Measurements from ENCODE around the gene HOPX. TPM values are rescaled to one million over a fixed set of nuclear protein-coding genes. Genes with fewer than 3 reads are reported as not detected.

The HOPX gene
- total RNA-seq, 2 donors from 2014 or later = 12.2 to 117 TPM

- Histone ChIP-seq H3K4me1 (replicated peaks) (peaks cover 8% of the 10 kb centered on the region), H3K27me3 (replicated peaks; ENCODE audit: insufficient read depth) (no peaks in the 10 kb centered on the region), H3K36me3 (no peaks in the 10 kb centered on the region), H3K4me3 (no peak overlapping the region), H3K27ac (no peak overlapping the region), H3K9me3 (no peaks in the 10 kb centered on the region)
- no peak for DNase-seq (ENCODE audit: low spot score)
- WGBS = 66% methylated on average over 3 of the region's 3 CpGs
- TF ChIP-seq POLR2A (IDR thresholded peaks at IDR 0.05) (no peak), CTCF (IDR thresholded peaks at IDR 0.05) (no peak), POLR2AphosphoS5 (IDR thresholded peaks at IDR 0.05) (no peak)
- intact Hi-C loops (cut with DNase I) = loop anchor here (5.0 kb wide), 3 partner anchors 70 to 145 kb away; no protein-coding TSS in a partner anchor
Measured at GRCh38 chr4:56657128-56657527, 24.0 kb downstream of the HOPX start.

- no peak for TF ChIP-seq POLR2A (IDR thresholded peaks at IDR 0.05)
- peak in 2 of 4 experiments; percentile 17 to 31 for TF ChIP-seq CTCF (IDR thresholded peaks at IDR 0.05)
- no peak for TF ChIP-seq POLR2AphosphoS5 (IDR thresholded peaks at IDR 0.05)
- H3K9me3 ChIP-seq = no peaks in the 10 kb centered on the region
- intact Hi-C loops (cut with DNase I) = loop anchor here (5.0 kb wide), 3 partner anchors 71 to 146 kb away; no protein-coding TSS in a partner anchor
- no peaks in the 10 kb centered on the region for H3K27me3 ChIP-seq (replicated peaks; ENCODE audit: insufficient read depth)
- peak overlapping the region; percentile 39 to 47 for H3K4me3 ChIP-seq
- peaks cover 8% of the 10 kb centered on the region for H3K4me1 ChIP-seq (replicated peaks)
- peak overlapping the region; percentile 65 to 66 for H3K27ac ChIP-seq
- 2% methylated on average over 19 of the region's 19 CpGs for WGBS
- DNase-seq (ENCODE audit: low spot score) = no peak
- no peaks in the 10 kb centered on the region for H3K36me3 ChIP-seq
Measured at GRCh38 chr4:56656346-56656643, 24.8 kb downstream of the HOPX start.

- Histone ChIP-seq H3K4me3 (peak overlapping the region; percentile 39 to 47), H3K36me3 (no peaks in the 10 kb centered on the region), H3K9me3 (no peaks in the 10 kb centered on the region), H3K4me1 (replicated peaks) (peaks cover 8% of the 10 kb centered on the region), H3K27me3 (replicated peaks; ENCODE audit: insufficient read depth) (no peaks in the 10 kb centered on the region), H3K27ac (peak overlapping the region; percentile 65 to 66)
- no peak for TF ChIP-seq POLR2A (IDR thresholded peaks at IDR 0.05)
- TF ChIP-seq POLR2AphosphoS5 (IDR thresholded peaks at IDR 0.05) = no peak
- TF ChIP-seq CTCF (IDR thresholded peaks at IDR 0.05) = no peak
- intact Hi-C loops (cut with DNase I) = loop anchor here (5.0 kb wide), 3 partner anchors 72 to 147 kb away; no protein-coding TSS in a partner anchor
- under 1% methylated on average over 45 of the region's 79 CpGs for WGBS
- no peak for DNase-seq (ENCODE audit: low spot score)
Measured at GRCh38 chr4:56655627-56656345, 25.3 kb downstream of the HOPX start.

DNA sequence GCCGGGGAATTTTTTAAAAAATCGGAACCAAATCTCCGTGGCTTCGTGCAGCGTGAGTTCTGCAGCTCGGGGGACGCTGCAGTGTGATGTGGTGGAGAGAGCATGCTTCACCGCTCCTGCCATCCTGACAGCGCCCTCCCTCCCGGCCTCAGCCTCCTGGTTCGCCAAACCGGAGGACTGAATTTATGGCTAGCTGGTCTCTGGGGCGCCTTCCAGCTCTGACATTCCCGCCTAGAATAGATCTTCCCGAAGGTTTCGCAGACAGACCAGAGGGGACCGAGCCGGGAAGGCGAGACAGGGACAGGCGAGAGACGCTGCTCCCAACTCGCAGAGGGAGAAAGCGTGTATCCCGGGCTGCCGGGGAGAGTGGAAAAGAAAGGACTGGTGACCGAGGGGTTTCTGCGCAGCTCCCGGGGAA lies 25.9 kb downstream of the HOPX start:
- WGBS = under 1% methylated on average over 27 of the region's 28 CpGs
- no peaks in the 10 kb centered on the region for H3K27me3 ChIP-seq (replicated peaks; ENCODE audit: insufficient read depth)
- TF ChIP-seq POLR2AphosphoS5 (IDR thresholded peaks at IDR 0.05) (no peak), POLR2A (IDR thresholded peaks at IDR 0.05) (no peak), CTCF (IDR thresholded peaks at IDR 0.05) (no peak)
- H3K9me3 ChIP-seq = no peaks in the 10 kb centered on the region
- peaks cover 8% of the 10 kb centered on the region for H3K4me1 ChIP-seq (replicated peaks)
- H3K27ac ChIP-seq = peak overlapping the region; percentile 65 to 66
- H3K36me3 ChIP-seq = no peaks in the 10 kb centered on the region
- intact Hi-C loops (cut with DNase I) = loop anchor here (5.0 kb wide), 3 partner anchors 72 to 147 kb away; no protein-coding TSS in a partner anchor
- DNase-seq (ENCODE audit: low spot score) = no peak
- H3K4me3 ChIP-seq = peak overlapping the region; percentile 39 to 47

DNA sequence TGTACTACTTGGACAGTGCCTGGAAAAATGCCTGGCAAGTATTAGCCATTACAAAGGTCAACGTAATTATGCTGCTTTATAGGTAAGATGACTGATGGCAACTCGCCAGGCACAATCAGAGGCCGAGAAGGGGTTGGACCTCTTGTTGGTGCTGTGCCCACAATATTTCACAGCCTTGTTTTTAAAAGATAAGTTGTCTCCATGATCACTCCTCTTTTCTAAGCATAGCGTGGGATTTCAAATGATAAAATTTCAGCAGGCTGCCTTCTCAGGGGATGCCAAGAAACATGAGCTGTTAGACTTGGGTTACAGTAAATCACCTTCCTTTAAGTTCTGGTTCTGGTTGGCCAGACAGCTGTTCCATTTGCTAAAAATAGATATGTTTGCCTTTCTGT lies 26.9 kb downstream of the HOPX start:
- Histone ChIP-seq H3K4me1 (replicated peaks) (peaks cover 8% of the 10 kb centered on the region), H3K27me3 (replicated peaks; ENCODE audit: insufficient read depth) (no peaks in the 10 kb centered on the region), H3K36me3 (no peaks in the 10 kb centered on the region), H3K4me3 (no peak overlapping the region), H3K9me3 (no peaks in the 10 kb centered on the region), H3K27ac (peak overlapping the region in 1 of 2 donors; percentile 10)
- DNase-seq (ENCODE audit: low spot score) = no peak
- WGBS = 18% methylated on average over 4 of the region's 4 CpGs
- no peak for TF ChIP-seq CTCF (IDR thresholded peaks at IDR 0.05)
- no peak for TF ChIP-seq POLR2A (IDR thresholded peaks at IDR 0.05)
- TF ChIP-seq POLR2AphosphoS5 (IDR thresholded peaks at IDR 0.05) = no peak
- intact Hi-C loops (cut with DNase I) = no loop called here
